Brain microvascular endothelial cell (primary cell): ENCODE results near the gene KCTD19.
A peak's percentile ranks its signal among the peaks of the same experiment; 100 is the strongest.

Experiments used
- DNase-seq: peaks from one replicate; pipeline ENCODE4 v3.0.0-alpha.2; 2020
- H3K27ac ChIP-seq: fragments of 250-450 bp; sonication (Bioruptor Pico); 2 replicates; pipeline ENCODE4 v1.5.1; 2020; ENCODE audit warnings: mild to moderate bottlenecking, moderate library complexity
- H3K27me3 ChIP-seq: fragments of 250-450 bp; sonication (Bioruptor Pico); replicated peaks from 2 replicates; pipeline ENCODE4 v1.5.1; 2020; ENCODE audit warnings: mild to moderate bottlenecking
- H3K36me3 ChIP-seq: fragments of 250-450 bp; sonication (Bioruptor Pico); replicated peaks from 2 replicates; pipeline ENCODE4 v1.5.1; 2020; ENCODE audit warnings: mild to moderate bottlenecking
- H3K4me3 ChIP-seq: 2 replicates; pipeline ENCODE4 v1.5.1; 2011; ENCODE audit warnings: low read depth, mild to moderate bottlenecking, control low read depth, low read length, moderate library complexity
- CTCF ChIP-seq: IDR thresholded peaks from 2 replicates; pipeline ENCODE4 v1.5.1; 2011; ENCODE audit warnings: low read depth, mild to moderate bottlenecking, moderate library complexity, low read length, control low read depth, inconsistent platforms; ENCODE audit errors: missing control alignments
- in situ Hi-C: cut with HindIII; loops from 2 replicates; pipeline ENCODE4 v1.10.0; 2017; ENCODE audit warnings: low sequenced_read_pairs, low pct_ligation_motif_present

KCTD19 gene

GRCh38 chr16:67283039-67283825 is 43.3 kb downstream of the KCTD19 start:
- Histone ChIP-seq H3K4me3 (no peak overlapping the region), H3K27ac (no peak overlapping the region), H3K36me3 (no peaks in the 10 kb centered on the region), H3K27me3 (no peaks in the 10 kb centered on the region)
- in situ Hi-C loops = no loop called here
- peak; percentile 26 for DNase-seq
- TF ChIP-seq CTCF = peak; percentile 24

- H3K36me3 ChIP-seq = no peaks in the 10 kb centered on the region
- H3K4me3 ChIP-seq = no peak overlapping the region
- DNase-seq = no peak
- H3K27ac ChIP-seq = no peak overlapping the region
- H3K27me3 ChIP-seq = no peaks in the 10 kb centered on the region
- in situ Hi-C loops = no loop called here
- no peak for TF ChIP-seq CTCF
Measured at GRCh38 chr16:67282447-67282805, 44.1 kb downstream of the KCTD19 start.

DNA sequence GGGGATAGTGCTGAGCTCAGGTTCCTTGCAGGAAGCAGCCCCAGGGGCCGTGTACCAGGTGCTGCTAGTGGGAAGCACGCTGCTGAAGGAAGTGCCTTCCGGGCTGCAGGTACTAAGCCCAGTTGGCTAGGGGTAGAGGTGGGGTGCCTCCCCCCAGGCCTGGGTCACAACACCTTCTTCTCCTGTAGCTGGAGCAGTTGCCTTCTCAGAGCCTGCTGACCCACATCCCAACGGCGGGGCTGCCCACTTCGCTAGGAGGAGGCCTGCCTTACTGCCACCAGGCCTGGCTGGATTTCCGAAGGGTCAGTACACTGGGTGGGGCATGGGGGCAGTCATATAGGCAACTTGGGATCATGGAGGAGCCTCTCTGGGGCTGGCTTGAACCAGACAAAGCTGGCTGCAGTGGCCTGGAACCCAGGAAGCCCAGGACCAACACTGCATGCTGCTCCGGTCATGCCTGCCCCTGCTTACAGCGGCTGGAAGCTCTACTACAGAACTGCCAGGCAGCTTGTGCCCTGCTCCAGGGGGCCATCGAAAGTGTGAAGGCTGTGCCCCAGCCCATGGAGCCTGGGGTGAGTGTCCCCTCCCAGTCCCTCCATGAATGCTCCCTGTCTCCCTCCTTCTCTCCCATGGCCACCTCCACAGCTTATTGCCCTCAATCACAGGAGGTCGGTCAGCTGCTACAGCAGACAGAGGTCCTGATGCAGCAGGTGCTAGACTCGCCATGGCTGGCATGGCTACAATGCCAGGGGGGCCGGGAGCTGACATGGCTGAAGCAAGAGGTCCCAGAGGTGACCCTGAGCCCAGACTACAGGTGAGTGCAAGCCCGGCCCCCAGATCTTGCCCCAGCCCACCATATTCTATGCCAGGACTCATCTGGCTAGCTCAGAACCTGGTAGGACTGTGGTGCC is 44.8 kb downstream of the KCTD19 start:
- no peaks in the 10 kb centered on the region for H3K36me3 ChIP-seq
- no peaks in the 10 kb centered on the region for H3K27me3 ChIP-seq
- TF ChIP-seq CTCF = no peak
- in situ Hi-C loops = no loop called here
- no peak overlapping the region for H3K4me3 ChIP-seq
- DNase-seq = no peak
- no peak overlapping the region for H3K27ac ChIP-seq

DNA sequence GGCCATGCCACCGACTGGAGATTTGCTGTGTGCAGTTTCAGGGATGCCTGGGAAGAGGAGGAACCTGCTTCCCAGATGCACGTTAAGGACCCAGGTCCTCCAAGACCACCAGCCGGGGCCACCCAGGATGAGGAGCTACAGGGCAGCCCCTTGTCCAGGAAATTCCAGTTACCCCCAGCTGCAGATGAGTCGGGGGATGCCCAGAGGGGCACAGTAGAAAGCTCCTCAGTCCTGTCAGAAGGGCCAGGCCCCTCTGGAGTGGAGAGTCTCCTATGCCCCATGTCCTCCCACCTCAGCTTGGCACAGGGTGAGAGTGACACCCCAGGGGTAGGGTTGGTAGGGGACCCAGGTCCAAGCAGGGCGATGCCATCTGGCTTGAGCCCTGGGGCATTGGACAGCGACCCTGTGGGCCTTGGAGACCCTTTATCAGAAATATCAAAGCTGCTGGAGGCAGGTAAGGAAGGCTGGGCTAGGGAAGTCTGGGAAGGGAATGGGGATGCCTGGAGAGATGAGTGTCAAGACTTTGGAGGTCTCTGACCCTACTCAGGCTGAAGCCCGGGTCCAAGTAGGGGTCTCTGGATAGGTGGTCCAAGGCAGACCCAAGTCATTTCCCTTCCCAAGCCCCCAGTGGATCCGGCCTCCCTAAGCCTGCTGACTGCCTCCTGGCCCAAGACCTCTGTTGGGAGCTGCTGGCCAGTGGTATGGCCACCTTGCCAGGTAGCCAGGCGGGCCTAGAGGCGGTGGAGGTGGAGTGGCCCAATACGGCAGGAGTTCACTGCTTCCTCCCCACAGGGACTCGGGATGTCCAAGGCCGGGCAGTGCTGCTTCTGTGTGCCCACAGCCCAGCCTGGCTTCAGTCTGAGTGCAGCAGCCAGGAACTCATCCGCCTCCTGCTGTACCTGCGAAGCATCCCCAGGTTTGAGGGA is 46.2 kb downstream of the KCTD19 start:
- DNase-seq = no peak
- Histone ChIP-seq H3K36me3 (no peaks in the 10 kb centered on the region), H3K27ac (no peak overlapping the region), H3K4me3 (no peak overlapping the region), H3K27me3 (no peaks in the 10 kb centered on the region)
- in situ Hi-C loops = no loop called here
- TF ChIP-seq CTCF = no peak

- H3K4me3 ChIP-seq = peak within 1 kb of the TSS; percentile 48
- in situ Hi-C loops = no loop called here
- no peaks in the 10 kb centered on the region for H3K27me3 ChIP-seq
Measured at GRCh38 chr16:67279296-67280089, 47.0 kb downstream of the KCTD19 start, which contains the start of gene PLEKHG4. Gene PLEKHG4 (plus strand): TSS chr16:67279532. CDS start chr16:67280045, 513 bp downstream.

More at GRCh38 chr16:67279296-67280089, 47.0 kb downstream of the KCTD19 start, which contains the start of gene PLEKHG4:
- no peaks in the 10 kb centered on the region for H3K36me3 ChIP-seq
- peak; percentile 32 for DNase-seq
- peak; percentile 43 for TF ChIP-seq CTCF
- peak within 1 kb of the TSS; percentile 64 for H3K27ac ChIP-seq
